SK-N-SH (cell line): ENCODE measurements around the gene MAP2K5. TPM values are rescaled to one million over a fixed set of nuclear protein-coding genes. Genes with fewer than 3 reads are reported as not detected.

Experiments used
- CTCF ChIA-PET: fragments of 300-600, 350-600 bp; formaldehyde crosslinking; extraction: SDS; loops from one replicate; lab custom pipeline; 2021; lab: Yijun Ruan, JAX
- POLR2A ChIA-PET: fragments of 350-600 bp; sonication (Branson Sonifier 250); formaldehyde crosslinking; extraction: SDS; loops from one replicate; lab custom pipeline; 2020; ENCODE audit warnings: antibody characterized with exemption, inconsistent platforms; lab: Yijun Ruan, JAX
- DNase-seq: peaks from one replicate; pipeline ENCODE4 v3.0.0; 2012
- H2AFZ ChIP-seq: fragments of 200-600 bp; sonication (generic); 2 replicates; pipeline ENCODE4 v1.8.1; 2016; ENCODE audit warnings: antibody characterized with exemption, mild to moderate bottlenecking, low read depth
- H3F3A ChIP-seq: fragments of 200-600 bp; sonication (generic); replicated peaks from 2 replicates; pipeline ENCODE3; 2016; ENCODE audit warnings: antibody characterized with exemption, mild to moderate bottlenecking; ENCODE audit not compliant: insufficient read depth
- H3K27ac ChIP-seq, 2 experiments: fragments of 200-500 bp in 1 of 2; fragments of 200-600 bp in 1 of 2; sonication (Bioruptor generic) in 1 of 2; sonication (generic), shearing (Covaris generic) in 1 of 2; 2 replicates each; pipeline versions ENCODE4 v1.5.1 to v1.6.1; 2014 to 2016; ENCODE audit warnings: low read depth in 2 of 2, inconsistent platforms in 1 of 2, low read length in 1 of 2, mild to moderate bottlenecking in 1 of 2, mixed read lengths in 1 of 2
- H3K27me3 ChIP-seq: fragments of 200-600 bp; sonication (generic), shearing (Covaris generic); 2 replicates; pipeline ENCODE4 v1.6.1; 2016; ENCODE audit warnings: mixed run types; ENCODE audit not compliant: insufficient read depth
- H3K36me3 ChIP-seq, 2 experiments: fragments of 200-500 bp in 1 of 2; fragments of 200-600 bp in 1 of 2; sonication (Bioruptor generic) in 1 of 2; sonication (generic) in 1 of 2; replicated peaks in 1 of 2; 2 replicates each; pipeline versions ENCODE3 to v1.5.1; 2014 to 2016; ENCODE audit warnings: low read length in 1 of 2, mild to moderate bottlenecking in 1 of 2; ENCODE audit not compliant: insufficient read depth in 2 of 2, control insufficient read depth in 1 of 2
- H3K4me1 ChIP-seq, 2 experiments: fragments of 200-500 bp in 1 of 2; fragments of 200-600 bp in 1 of 2; sonication (Bioruptor generic) in 1 of 2; sonication (generic), shearing (Covaris generic) in 1 of 2; 2 replicates each; pipeline versions ENCODE4 v1.5.1 to v1.6.1; 2014 to 2016; ENCODE audit warnings: low read depth in 1 of 2, low read length in 1 of 2, mixed run types in 1 of 2; ENCODE audit not compliant: insufficient read depth in 2 of 2, control insufficient read depth in 1 of 2
- H3K4me2 ChIP-seq: fragments of 200-600 bp; sonication (generic), shearing (Covaris generic); 2 replicates; pipeline ENCODE4 v1.6.1; 2017; ENCODE audit warnings: mixed run types
- H3K4me3 ChIP-seq, 2 experiments: fragments of 200-500 bp in 1 of 2; fragments of 200-600 bp in 1 of 2; sonication (Bioruptor generic) in 1 of 2; sonication (generic), shearing (Covaris generic) in 1 of 2; 2 replicates each; pipeline versions ENCODE4 v1.5.1 to v1.8.1; 2014 to 2016; ENCODE audit warnings: low read depth in 2 of 2, inconsistent platforms in 1 of 2, low read length in 1 of 2, mild to moderate bottlenecking in 1 of 2, mixed read lengths in 1 of 2, moderate library complexity in 1 of 2
- H3K79me2 ChIP-seq: fragments of 200-600 bp; sonication (generic); 2 replicates; pipeline ENCODE4 v1.8.1; 2017; ENCODE audit warnings: mild to moderate bottlenecking; ENCODE audit not compliant: insufficient read depth
- H3K9ac ChIP-seq: fragments of 200-600 bp; sonication (generic); 2 replicates; pipeline ENCODE4 v1.6.1; 2017; ENCODE audit warnings: mixed run types
- H3K9me2 ChIP-seq: fragments of 200-600 bp; sonication (generic); 2 replicates; pipeline ENCODE4 v1.6.1; 2017; ENCODE audit warnings: mixed run types
- H3K9me3 ChIP-seq: fragments of 200-600 bp; sonication (generic); 2 replicates; pipeline ENCODE4 v1.6.1; 2017; ENCODE audit warnings: mixed run types, mild to moderate bottlenecking, moderate library complexity
- H4K20me1 ChIP-seq: fragments of 200-600 bp; sonication (generic); 2 replicates; pipeline ENCODE4 v1.6.1; 2017; ENCODE audit warnings: mild to moderate bottlenecking, mixed run types; ENCODE audit not compliant: insufficient read depth
- CHD2 ChIP-seq: fragments of 150-350 bp; IDR thresholded peaks from 2 replicates; pipeline ENCODE4 v1.6.1; 2018; ENCODE audit warnings: low read length; ENCODE audit not compliant: partially characterized antibody
- CTCF ChIP-seq: fragments of 200-600 bp; sonication (generic); IDR thresholded peaks from 2 replicates; pipeline ENCODE4 v1.6.1; 2017; ENCODE audit warnings: antibody characterized with exemption, mild to moderate bottlenecking, moderate library complexity
- EZH2phosphoT487 ChIP-seq: fragments of 200-600 bp; sonication (generic); IDR thresholded peaks from 2 replicates; pipeline ENCODE4 v1.6.1; 2017; ENCODE audit warnings: low read depth, mixed run types, mild to moderate bottlenecking, antibody characterized with exemption, moderate library complexity, borderline replicate concordance
- FOSL2 ChIP-seq: IDR thresholded peaks from 2 replicates; pipeline ENCODE4 v1.4.0; 2012; ENCODE audit warnings: low read depth, mild to moderate bottlenecking, moderate library complexity, borderline replicate concordance
- FOXJ3 ChIP-seq: sonication (generic); formaldehyde crosslinking; IDR thresholded peaks from 2 replicates; pipeline ENCODE4 v1.5.1; 2020; ENCODE audit warnings: mild to moderate bottlenecking, missing genetic modification reagents
- FOXM1 ChIP-seq: IDR thresholded peaks from 2 replicates; pipeline ENCODE4 v1.4.0; 2012; ENCODE audit warnings: low read depth, mild to moderate bottlenecking
- GATA2 ChIP-seq: sonication (generic); formaldehyde crosslinking; IDR thresholded peaks from 2 replicates; pipeline ENCODE4 v1.5.0; 2020; ENCODE audit warnings: mild to moderate bottlenecking, missing genetic modification reagents
- IRF3 ChIP-seq: fragments of 150-350 bp; IDR thresholded peaks from 2 replicates; pipeline ENCODE4 v1.6.1; 2016; ENCODE audit warnings: mild to moderate bottlenecking, low read depth, low read length
- MAX ChIP-seq: IDR thresholded peaks from 2 replicates; pipeline ENCODE4 v1.4.0; 2012; ENCODE audit warnings: low read depth
- RAD21 ChIP-seq: IDR thresholded peaks from 2 replicates; pipeline ENCODE4 v1.6.1; 2012; ENCODE audit warnings: mild to moderate bottlenecking, low read length
- REST ChIP-seq: IDR thresholded peaks from 2 replicates; pipeline ENCODE4 v1.6.1; 2012; ENCODE audit warnings: mild to moderate bottlenecking, low read depth, low read length, moderate library complexity
- RXRA ChIP-seq: IDR thresholded peaks from 2 replicates; pipeline ENCODE4 v1.4.0; 2012; ENCODE audit warnings: low read depth, mild to moderate bottlenecking, borderline replicate concordance
- TAF1 ChIP-seq: IDR thresholded peaks from 2 replicates; pipeline ENCODE4 v1.6.1; 2012; ENCODE audit warnings: low read depth, mild to moderate bottlenecking, low read length, moderate library complexity, borderline replicate concordance
- YY1 ChIP-seq: IDR thresholded peaks from 2 replicates; pipeline ENCODE4 v1.4.0; 2012; ENCODE audit warnings: low read depth, mild to moderate bottlenecking
- ZBTB33 ChIP-seq: IDR thresholded peaks from 2 replicates; pipeline ENCODE4 v1.4.0; 2012; ENCODE audit warnings: low read depth, borderline replicate concordance
- WGBS: methylation state at CpG from one replicate; pipeline ENCODE4 v1.1.6; 2017; ENCODE audit warnings: low lambda C conversion rate; 5-methylcytosine and 5-hydroxymethylcytosine counted together
- polyA plus RNA-seq, 3 experiments: library from polyadenylated mRNA; depleted of rRNA; stranded (reverse); fragments of >200 nt; gene quantifications; 2 replicates each; pipeline ENCODE4 v1.2.3, GENCODE V29; 2012

Gene MAP2K5
- polyA plus RNA-seq, 1 of the 3 experiments (the other 2 are of a cell fraction) = 6.2 TPM

- no peaks in the 10 kb centered on the region for H4K20me1 ChIP-seq
- POLR2A ChIA-PET = no interaction called here
- TF ChIP-seq CHD2 = no peak
- no peak for TF ChIP-seq FOXJ3 (CRISPR knock-in tag)
- TF ChIP-seq RXRA = no peak
- no peak for TF ChIP-seq FOSL2
- TF ChIP-seq, all 33 proteins: peak for 0
- no peak overlapping the region for H3K27ac ChIP-seq
- H3K4me2 ChIP-seq = no peak overlapping the region
- no peaks in the 10 kb centered on the region for H3K9me2 ChIP-seq
- CTCF ChIA-PET = no interaction called here
- DNase-seq = no peak
- 96% methylated on average over 7 of the region's 7 CpGs for WGBS
- no peaks in the 10 kb centered on the region for H3K9me3 ChIP-seq
- H3K79me2 ChIP-seq = no peaks in the 10 kb centered on the region
- H3K4me1 ChIP-seq = no peaks in the 10 kb centered on the region
- H3K4me3 ChIP-seq = no peak overlapping the region
- no peaks in the 10 kb centered on the region for H3K27me3 ChIP-seq
- H3F3A ChIP-seq = no peaks in the 10 kb centered on the region
- no peak overlapping the region for H3K9ac ChIP-seq
- no peak overlapping the region for H2AFZ ChIP-seq
- peaks cover 13 to 26% of the 10 kb centered on the region in 2 experiments for H3K36me3 ChIP-seq
Observed at GRCh38 chr15:67587331-67587730, 44.8 kb downstream of the MAP2K5 start.

- WGBS = 93% methylated on average over 3 of the region's 3 CpGs
Observed at GRCh38 chr15:67587754-67588153, 45.3 kb downstream of the MAP2K5 start.

More at GRCh38 chr15:67587754-67588153, 45.3 kb downstream of the MAP2K5 start:
- no peaks in the 10 kb centered on the region for H3K4me1 ChIP-seq
- H3K27me3 ChIP-seq = no peaks in the 10 kb centered on the region
- H2AFZ ChIP-seq = no peak overlapping the region
- no peaks in the 10 kb centered on the region for H3K9me2 ChIP-seq
- no peak for TF ChIP-seq ZBTB33
- TF ChIP-seq IRF3 = no peak
- no peak for TF ChIP-seq GATA2
- no peak for TF ChIP-seq REST
- TF ChIP-seq FOXM1 = no peak
- TF ChIP-seq TAF1 = no peak
- no peak for TF ChIP-seq YY1
- TF ChIP-seq CTCF = no peak
- TF ChIP-seq RAD21 = no peak
- TF ChIP-seq EZH2phosphoT487 = no peak
- no peak for TF ChIP-seq MAX
- TF ChIP-seq, all 33 proteins: peak for 0
- Histone ChIP-seq H3K4me3 (no peak overlapping the region), H4K20me1 (no peaks in the 10 kb centered on the region), H3K27ac (no peak overlapping the region), H3K9me3 (no peaks in the 10 kb centered on the region), H3K36me3 (peaks cover 13 to 26% of the 10 kb centered on the region in 2 experiments), H3K4me2 (no peak overlapping the region), H3K79me2 (no peaks in the 10 kb centered on the region), H3K9ac (no peak overlapping the region), H3F3A (no peaks in the 10 kb centered on the region)
- ChIA-PET CTCF (no interaction called here), POLR2A (no interaction called here)
- DNase-seq = no peak
